AG09319 (cell line): ENCODE measurements around the gene CAMTA1.
"Not testable (repeated sequence)": the region's sequence is repeated elsewhere in the genome, so short reads cannot be mapped to it uniquely, and the experiment has no call there.

Experiments
- DNase-seq: peaks from one replicate; pipeline ENCODE4 v3.0.0-alpha.2; 2010; ENCODE audit warnings: low read depth; ENCODE audit errors: extremely low read depth
- TF ChIP-seq, protein P1 (sequence below): IDR thresholded peaks from 2 replicates; pipeline ENCODE4 v1.5.1; 2011; ENCODE audit warnings: low read depth, mild to moderate bottlenecking, inconsistent platforms, low read length, moderate library complexity

Gene CAMTA1

DNA sequence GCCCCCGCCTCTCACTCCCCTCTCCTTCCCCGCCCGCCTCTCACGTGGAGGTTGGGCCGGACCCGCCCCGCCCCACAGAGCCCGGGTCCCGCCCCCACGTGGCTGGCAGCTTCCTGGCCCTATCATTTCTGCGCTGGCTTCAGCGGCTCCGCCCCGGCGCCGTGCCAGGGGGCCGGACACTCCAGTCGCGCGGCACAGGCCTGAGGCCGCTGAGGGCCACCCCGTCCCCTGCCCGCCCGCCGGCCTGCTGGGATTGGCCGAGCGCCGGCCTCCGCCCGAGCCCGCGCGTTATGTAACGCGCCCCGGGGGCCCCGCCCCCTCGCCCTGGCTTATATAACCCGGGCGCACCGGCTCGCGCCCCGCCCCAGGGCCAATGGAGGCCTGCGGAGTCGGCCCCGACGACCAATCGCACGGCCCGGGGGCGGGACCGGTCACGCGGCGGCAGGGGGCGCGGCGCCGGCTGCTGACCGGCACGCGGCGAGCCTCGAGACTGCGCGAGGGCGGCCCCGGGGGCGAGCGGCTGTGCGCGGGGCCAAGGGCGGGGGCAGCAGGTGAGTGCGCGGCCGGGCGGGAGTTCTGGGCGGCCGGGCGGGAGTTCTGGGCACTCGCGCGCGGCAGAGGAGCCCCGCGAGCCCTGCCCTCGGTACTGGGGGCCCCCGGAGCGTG lies 998.7 kb downstream of the CAMTA1 start, which contains the start of gene PER3:
Gene PER3, plus strand, starts transcription at position 466 of the 666 bp plus-strand sequence. CDS start 587 bp downstream, outside the sequence.
- peak; percentile 97 for DNase-seq
- TF ChIP-seq, protein P1, sequence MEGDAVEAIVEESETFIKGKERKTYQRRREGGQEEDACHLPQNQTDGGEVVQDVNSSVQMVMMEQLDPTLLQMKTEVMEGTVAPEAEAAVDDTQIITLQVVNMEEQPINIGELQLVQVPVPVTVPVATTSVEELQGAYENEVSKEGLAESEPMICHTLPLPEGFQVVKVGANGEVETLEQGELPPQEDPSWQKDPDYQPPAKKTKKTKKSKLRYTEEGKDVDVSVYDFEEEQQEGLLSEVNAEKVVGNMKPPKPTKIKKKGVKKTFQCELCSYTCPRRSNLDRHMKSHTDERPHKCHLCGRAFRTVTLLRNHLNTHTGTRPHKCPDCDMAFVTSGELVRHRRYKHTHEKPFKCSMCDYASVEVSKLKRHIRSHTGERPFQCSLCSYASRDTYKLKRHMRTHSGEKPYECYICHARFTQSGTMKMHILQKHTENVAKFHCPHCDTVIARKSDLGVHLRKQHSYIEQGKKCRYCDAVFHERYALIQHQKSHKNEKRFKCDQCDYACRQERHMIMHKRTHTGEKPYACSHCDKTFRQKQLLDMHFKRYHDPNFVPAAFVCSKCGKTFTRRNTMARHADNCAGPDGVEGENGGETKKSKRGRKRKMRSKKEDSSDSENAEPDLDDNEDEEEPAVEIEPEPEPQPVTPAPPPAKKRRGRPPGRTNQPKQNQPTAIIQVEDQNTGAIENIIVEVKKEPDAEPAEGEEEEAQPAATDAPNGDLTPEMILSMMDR = no peak

GRCh38 chr1:7784492-7785071 lies 999.3 kb downstream of the CAMTA1 start:
- DNase-seq = no peak
- TF ChIP-seq, protein P1 = no peak

DNA sequence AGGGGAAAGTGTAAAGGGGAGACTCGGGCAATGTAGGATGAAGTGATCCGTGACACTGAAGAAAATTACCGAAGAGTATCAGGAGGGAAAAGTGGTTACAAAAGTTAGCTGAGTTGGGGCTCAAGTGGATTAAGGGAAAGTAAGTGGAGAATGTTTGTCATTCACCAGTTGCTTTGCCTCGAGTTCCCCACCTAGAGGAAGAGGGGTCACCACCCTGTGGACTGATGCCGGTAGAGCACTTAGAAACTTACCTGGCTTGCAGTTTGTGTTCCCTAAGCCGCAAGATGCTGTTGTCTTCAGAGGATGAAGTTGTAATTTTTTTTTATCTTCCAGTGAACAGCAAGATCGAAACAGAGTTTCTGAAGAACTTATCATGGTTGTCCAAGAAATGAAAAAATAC lies 999.9 kb downstream of the CAMTA1 start:
- TF ChIP-seq, protein P1 = no peak

DNA sequence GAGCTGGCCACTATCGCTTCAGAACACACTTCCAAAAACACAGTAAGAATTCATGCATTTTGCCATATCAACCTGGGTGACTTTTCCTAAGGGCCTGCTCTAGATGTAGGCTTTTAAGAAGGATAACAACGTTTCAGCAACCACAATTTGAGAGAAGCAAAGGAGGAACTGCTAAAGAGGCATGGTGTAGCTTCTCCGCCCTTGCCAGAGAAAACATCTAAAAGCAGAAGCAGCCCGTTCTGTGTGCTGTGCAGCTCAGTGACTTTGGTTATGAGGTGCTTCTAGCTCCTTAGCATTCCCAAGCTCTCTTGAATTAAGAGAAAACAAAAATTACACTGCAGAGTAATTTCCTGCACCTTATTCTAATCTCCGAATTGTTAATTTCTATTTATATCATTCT lies 1001.5 kb downstream of the CAMTA1 start:
- TF ChIP-seq, protein P1 = no peak
- no peak for DNase-seq

More for the DNA sequence above, 999.9 kb downstream of the CAMTA1 start:
- DNase-seq = no peak

- DNase-seq = no peak
- TF ChIP-seq, protein P1 = no peak
Measured at GRCh38 chr1:7789828-7790227, 1004.6 kb downstream of the CAMTA1 start.

GRCh38 chr1:7791027-7791426 lies 1005.8 kb downstream of the CAMTA1 start:
- not testable (repeated sequence) for DNase-seq

- no peak for DNase-seq
- TF ChIP-seq, protein P1 = no peak
Measured at GRCh38 chr1:7795406-7795805, 1010.2 kb downstream of the CAMTA1 start.
